ENCODE measurements around the gene NR2F1.
A peak's percentile ranks its signal among the peaks of the same experiment; 100 is the strongest.

Gene NR2F1

GRCh38 chr5:93591323-93591945, 8.4 kb downstream of the NR2F1 start:
- DNase-seq, result no peak

- no peak for DNase-seq
These were observed 9.9 kb downstream of the NR2F1 start for GRCh38 chr5:93592883-93593282.

GRCh38 chr5:93593476-93594131, 10.6 kb downstream of the NR2F1 start:
- DNase-seq, result no peak

- DNase-seq, result no peak
These were observed 11.8 kb downstream of the NR2F1 start for GRCh38 chr5:93594591-93595419.

- DNase-seq, result no peak
These were observed 12.6 kb downstream of the NR2F1 start for GRCh38 chr5:93595420-93596147.

- DNase-seq, result no peak
These were observed 13.3 kb downstream of the NR2F1 start for GRCh38 chr5:93596310-93596675.

- no peak for DNase-seq
These were observed 13.9 kb downstream of the NR2F1 start for GRCh38 chr5:93596676-93597490.

- DNase-seq, result no peak
These were observed 15.3 kb downstream of the NR2F1 start for GRCh38 chr5:93598091-93599000.

- no peak for DNase-seq
These were observed 16.0 kb downstream of the NR2F1 start for GRCh38 chr5:93599001-93599379.

GRCh38 chr5:93599399-93600120, 16.5 kb downstream of the NR2F1 start:
- DNase-seq, result no peak

GRCh38 chr5:93600409-93601070, 17.5 kb downstream of the NR2F1 start:
- DNase-seq, result peak in 1 of 2 experiments; percentile 8

- DNase-seq, result peak in 1 of 2 experiments; percentile 17
These were observed 18.2 kb downstream of the NR2F1 start for GRCh38 chr5:93601071-93601801.

GRCh38 chr5:93601802-93602155, 18.8 kb downstream of the NR2F1 start:
- DNase-seq, result peak in 1 of 2 experiments; percentile 23

- peak in 1 of 2 experiments; percentile 22 for DNase-seq
These were observed 19.4 kb downstream of the NR2F1 start for GRCh38 chr5:93602241-93603077.

GRCh38 chr5:93603078-93603792, 20.2 kb downstream of the NR2F1 start:
- no peak for DNase-seq

- DNase-seq, result no peak
These were observed 21.0 kb downstream of the NR2F1 start for GRCh38 chr5:93603793-93604643.

Data from NCI-H446 (cell line).